Thoracic aorta (tissue), 2 donors: ENCODE measurements around the gene RAB3A. TPM values are rescaled to one million over a fixed set of nuclear protein-coding genes. Genes with fewer than 3 reads are reported as not detected.

Experiments used
- ATAC-seq: fragments of 150-250 bp; one replicate; pipeline ENCODE4 v1.8.0; 2017; ENCODE audit warnings: low read depth; ENCODE audit not compliant: insufficient number of reproducible peaks, low FRiP score
- DNase-seq: peaks from one replicate; pipeline ENCODE4 v3.0.0-alpha.2; 2020; ENCODE audit warnings: low spot score
- H3K27ac ChIP-seq, 2 donors: fragments of 200-600 bp; sonication (generic); 1 replicate in 1 of 2; 2 replicates in 1 of 2; pipeline ENCODE4 v1.5.1; 2016; ENCODE audit warnings: mild to moderate bottlenecking in 2 of 2, moderate library complexity in 2 of 2
- H3K27me3 ChIP-seq: fragments of 200-600 bp; sonication (generic); replicated peaks from 2 replicates; pipeline ENCODE4 v1.6.0; 2016; ENCODE audit warnings: mild to moderate bottlenecking; ENCODE audit not compliant: insufficient read depth
- H3K36me3 ChIP-seq: fragments of 200-600 bp; sonication (generic); one replicate; pipeline ENCODE4 v1.5.1; 2016
- H3K4me1 ChIP-seq, 2 donors: fragments of 200-600 bp; sonication (generic); 1 replicate in 1 of 2; 2 replicates in 1 of 2; pipeline versions ENCODE4 v1.5.1 to v1.6.0; 2016; ENCODE audit warnings: low read depth in 2 of 2, mild to moderate bottlenecking in 1 of 2; ENCODE audit not compliant: control insufficient read depth in 1 of 2
- H3K4me3 ChIP-seq: fragments of 200-600 bp; sonication (generic); 2 replicates; pipeline ENCODE4 v1.5.1; 2016; ENCODE audit warnings: mild to moderate bottlenecking
- H3K9me3 ChIP-seq: fragments of 200-600 bp; sonication (generic); 2 replicates; pipeline ENCODE4 v1.5.1; 2016
- CTCF ChIP-seq: fragments of 200-600 bp; sonication (generic); IDR thresholded peaks from one replicate; pipeline ENCODE4 v1.5.1; 2019; ENCODE audit warnings: antibody characterized with exemption
- total RNA-seq, 2 donors: library from RNA; depleted of rRNA; stranded (reverse); fragments of >200 nt; gene quantifications; one replicate each; pipeline versions ENCODE4 v1.1.0 to v1.2.3, GENCODE V29; 2016

RAB3A gene
- total RNA-seq, 2 donors from 2014 or later: 1.9 TPM; not detected in 1

DNA sequence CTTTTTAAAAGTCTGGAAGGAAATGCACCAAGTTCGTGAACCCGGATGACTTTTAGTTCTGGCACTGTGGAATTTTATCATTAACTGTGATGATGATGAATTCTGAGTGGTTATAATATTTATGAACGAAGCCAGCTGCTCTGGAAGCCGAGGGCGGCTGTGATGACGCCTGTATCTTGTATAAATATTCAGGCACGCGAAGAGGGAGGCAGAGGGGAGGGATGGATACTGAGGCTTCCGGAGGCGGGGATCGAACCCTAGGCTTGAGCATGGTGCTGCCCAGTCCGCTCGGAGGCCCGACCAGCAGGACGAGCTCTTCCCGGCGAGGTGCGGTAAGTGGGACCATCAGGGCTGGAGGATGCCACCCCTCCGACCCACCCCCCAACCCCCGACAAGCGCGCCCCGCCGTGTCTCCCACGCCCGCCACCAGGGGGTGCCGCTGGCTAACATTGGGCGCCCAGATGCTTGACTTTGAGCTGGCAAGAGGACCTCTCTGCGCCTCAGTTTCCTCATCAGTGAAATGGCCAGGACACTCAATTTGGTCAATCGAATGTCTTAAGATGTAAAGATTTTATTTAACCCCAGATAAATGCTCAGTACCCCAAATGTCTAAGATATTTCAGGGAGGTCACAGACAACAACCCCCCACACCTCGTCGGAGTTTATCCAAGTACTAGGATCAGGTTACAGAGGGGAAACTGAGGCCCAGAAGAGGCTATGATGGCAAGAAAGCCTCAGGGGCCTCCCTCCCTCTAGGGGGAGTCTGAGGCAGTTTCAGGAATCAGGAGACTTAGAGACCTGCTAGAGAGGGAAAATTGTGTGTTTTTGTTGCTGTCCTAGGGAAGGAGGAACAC lies 4.5 kb upstream of the RAB3A start:
- H3K9me3 ChIP-seq: no peaks in the 10 kb centered on the region
- H3K27me3 ChIP-seq: no peaks in the 10 kb centered on the region
- no peaks in the 10 kb centered on the region for H3K36me3 ChIP-seq
- DNase-seq: no peak
- TF ChIP-seq CTCF: peak; percentile 68
- ATAC-seq: no peak
- H3K4me1 ChIP-seq: peaks cover 5 to 11% of the 10 kb centered on the region in 2 donors
- no peak overlapping the region for H3K4me3 ChIP-seq
- H3K27ac ChIP-seq: no peak overlapping the region

DNA sequence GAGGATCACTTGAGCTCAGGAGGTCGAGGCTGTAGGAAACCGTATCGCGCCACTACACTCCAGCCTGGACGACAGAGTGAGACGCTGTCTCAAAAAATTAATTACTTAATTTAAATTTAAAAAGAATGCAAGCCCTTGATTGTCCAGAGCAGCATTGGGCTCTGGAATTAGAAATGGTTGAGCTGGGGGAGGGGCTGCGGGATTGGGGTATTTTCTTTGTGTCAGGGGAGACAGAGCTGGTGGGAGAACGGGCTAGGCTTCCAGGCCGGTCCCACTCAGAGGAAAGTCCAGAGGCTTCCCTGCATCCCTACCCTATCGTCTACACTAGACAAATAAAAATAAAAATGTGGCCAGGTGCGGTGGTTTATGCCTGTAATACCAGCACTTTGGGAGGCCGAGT lies 2.2 kb upstream of the RAB3A start:
- ATAC-seq (no peak), DNase-seq (no peak)
- no peak for TF ChIP-seq CTCF
- Histone ChIP-seq H3K4me3 (no peak overlapping the region), H3K4me1 (peaks cover 8 to 19% of the 10 kb centered on the region in 2 donors), H3K27ac (no peak overlapping the region), H3K9me3 (no peaks in the 10 kb centered on the region), H3K36me3 (no peaks in the 10 kb centered on the region), H3K27me3 (no peaks in the 10 kb centered on the region)

DNA sequence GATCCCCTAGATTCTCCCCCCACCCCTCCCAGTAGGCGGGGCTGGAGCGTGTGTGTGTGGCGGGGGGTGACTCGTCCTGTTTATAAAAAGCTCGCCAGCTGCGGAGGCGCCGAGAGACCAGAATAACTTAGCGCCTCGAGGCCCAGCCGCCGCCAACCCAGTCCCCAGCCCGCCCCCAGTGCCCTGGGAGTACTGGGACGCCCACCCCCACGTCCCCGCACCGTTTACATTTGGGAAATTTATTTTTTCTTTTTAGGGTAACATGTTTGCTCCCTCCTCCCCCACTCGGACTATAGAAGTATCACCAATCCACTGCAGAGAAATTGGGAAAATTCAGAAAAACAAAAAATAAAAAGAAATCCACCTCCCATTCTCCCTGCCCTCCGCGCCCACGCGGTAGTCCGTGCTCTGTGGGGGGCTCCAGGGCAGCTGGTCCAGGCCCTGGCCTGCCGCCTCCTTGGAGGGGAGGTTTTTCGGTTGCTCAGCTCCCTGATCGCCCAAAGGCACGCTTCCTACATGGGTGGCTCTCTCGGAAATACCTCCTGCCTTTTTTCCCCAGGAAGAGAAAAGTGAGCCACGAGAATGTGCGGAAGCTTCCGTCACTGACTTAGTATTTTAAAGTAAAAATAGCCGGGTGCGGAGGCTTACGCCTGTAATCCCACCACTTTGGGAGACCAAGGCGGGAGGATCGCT lies 1.5 kb upstream of the RAB3A start:
- Histone ChIP-seq H3K27me3 (no peaks in the 10 kb centered on the region), H3K4me3 (peak overlapping the region; percentile 85), H3K36me3 (no peaks in the 10 kb centered on the region), H3K4me1 (peaks cover 8 to 19% of the 10 kb centered on the region in 2 donors), H3K27ac (peak overlapping the region; percentile 90 to 91), H3K9me3 (no peaks in the 10 kb centered on the region)
- no peak for TF ChIP-seq CTCF
- DNase-seq: peak; percentile 72
- ATAC-seq: peak; percentile 4

GRCh38 chr19:18204394-18205199 lies 755 bp upstream of the RAB3A start:
- Histone ChIP-seq H3K36me3 (no peaks in the 10 kb centered on the region), H3K4me3 (peak overlapping the region; percentile 85), H3K27ac (peak overlapping the region; percentile 90 to 91), H3K27me3 (no peaks in the 10 kb centered on the region), H3K9me3 (no peaks in the 10 kb centered on the region), H3K4me1 (peaks cover 8 to 19% of the 10 kb centered on the region in 2 donors)
- DNase-seq (no peak), ATAC-seq (peak; percentile 39)
- no peak for TF ChIP-seq CTCF
